GM12878 (cell line): ENCODE results near the gene GAS2L3.

Source experiments
- CTCF ChIP-seq, 3 experiments: IDR thresholded peaks in 2 of 3; conservative IDR thresholded peaks in 1 of 3; 2 replicates each; pipeline ENCODE4 v1.5.1; 2011; ENCODE audit warnings: low read depth in 3 of 3, low read length in 3 of 3, mild to moderate bottlenecking in 3 of 3, control low read depth in 2 of 3, moderate library complexity in 2 of 3, inconsistent platforms in 1 of 3, mixed read lengths in 1 of 3; ENCODE audit not compliant: control insufficient read depth in 2 of 3, insufficient read depth in 1 of 3; ENCODE audit errors: extremely low read depth in 1 of 3
- RAD21 ChIP-seq: IDR thresholded peaks from 2 replicates; pipeline ENCODE4 v1.6.1; 2011; ENCODE audit warnings: mild to moderate bottlenecking, low read depth, low read length, moderate library complexity; ENCODE audit not compliant: insufficient read depth
- SIN3A ChIP-seq: IDR thresholded peaks from 2 replicates; pipeline ENCODE4 v1.6.1; 2012; ENCODE audit warnings: low read depth, low read length, improper control_type of control experiment

- no peak for TF ChIP-seq CTCF (IDR thresholded peaks at IDR 0.05 in 2 of 3, conservative IDR thresholded peaks at IDR 0.05 in 1 of 3; ENCODE audit: control insufficient read depth in 2 of 3, extremely low read depth in 1 of 3, insufficient read depth in 1 of 3, low read depth in 3 of 3, low read length in 3 of 3)
- no peak for TF ChIP-seq RAD21
- no peak for TF ChIP-seq SIN3A
These were observed 5.4 kb downstream of the GAS2L3 start for GRCh38 chr12:100578923-100579322.
